ENCODE data around the gene FAAH.
A peak's percentile ranks its signal among the peaks of the same experiment; 100 is the strongest.

Gene FAAH

GRCh38 chr1:46438346-46438745 is 44.2 kb downstream of the FAAH start:
- H3K4me3 ChIP-seq (replicated peaks; ENCODE audit: low read depth, low read length): no peak overlapping the region
- no peak for DNase-seq (ENCODE audit: extremely low read depth, low read depth)
- no peak for TF ChIP-seq CTCF (IDR thresholded peaks at IDR 0.05; ENCODE audit: low read depth, low read length, missing control alignments)

GRCh38 chr1:46440478-46440877 is 46.4 kb downstream of the FAAH start:
- TF ChIP-seq CTCF (IDR thresholded peaks at IDR 0.05; ENCODE audit: low read depth, low read length, missing control alignments): no peak
- H3K4me3 ChIP-seq (replicated peaks; ENCODE audit: low read depth, low read length): no peak overlapping the region
- no peak for DNase-seq (ENCODE audit: extremely low read depth, low read depth)

GRCh38 chr1:46442317-46443161 is 48.4 kb downstream of the FAAH start:
- TF ChIP-seq CTCF (IDR thresholded peaks at IDR 0.05; ENCODE audit: low read depth, low read length, missing control alignments): peak; percentile 80
- peak overlapping the region; percentile 21 for H3K4me3 ChIP-seq (replicated peaks; ENCODE audit: low read depth, low read length)
- peak; percentile 39 for DNase-seq (ENCODE audit: extremely low read depth, low read depth)

- no peak overlapping the region for H3K4me3 ChIP-seq (replicated peaks; ENCODE audit: low read depth, low read length)
- no peak for DNase-seq (ENCODE audit: extremely low read depth, low read depth)
- no peak for TF ChIP-seq CTCF (IDR thresholded peaks at IDR 0.05; ENCODE audit: low read depth, low read length, missing control alignments)
These were observed 50.3 kb downstream of the FAAH start for GRCh38 chr1:46444466-46444865.

- no peak for TF ChIP-seq CTCF (IDR thresholded peaks at IDR 0.05; ENCODE audit: low read depth, low read length, missing control alignments)
- DNase-seq (ENCODE audit: extremely low read depth, low read depth): no peak
These were observed 51.7 kb downstream of the FAAH start for GRCh38 chr1:46445773-46446256.

GRCh38 chr1:46446646-46447498 is 52.8 kb downstream of the FAAH start:
- DNase-seq (ENCODE audit: extremely low read depth, low read depth): peak; percentile 12
- H3K4me3 ChIP-seq (replicated peaks; ENCODE audit: low read depth, low read length): no peak overlapping the region
- peak; percentile 96 for TF ChIP-seq CTCF (IDR thresholded peaks at IDR 0.05; ENCODE audit: low read depth, low read length, missing control alignments)

More at GRCh38 chr1:46445773-46446256, 51.7 kb downstream of the FAAH start:
- H3K4me3 ChIP-seq (replicated peaks; ENCODE audit: low read depth, low read length): no peak overlapping the region

All from HFF-Myc (cell line).